CD4-positive, alpha-beta T cell treated with Interleukin-10 for 1 hour (primary cell): ENCODE data around the gene RPL28.

Experiments used
- DNase-seq: peaks from one replicate; pipeline ENCODE4 v3.0.0-alpha.2; 2020

Gene RPL28

GRCh38 chr19:55353803-55354697 lies 31.7 kb upstream of the RPL28 start:
- DNase-seq = peak; percentile 81

- no peak for DNase-seq
Measured at GRCh38 chr19:55354698-55355212, 31.0 kb upstream of the RPL28 start, which contains the start of gene COX6B2. TSS of gene COX6B2 (minus strand) at chr19:55354719. CDS start at chr19:55354521, 198 bp downstream.

GRCh38 chr19:55355213-55355821 lies 30.4 kb upstream of the RPL28 start:
- no peak for DNase-seq

GRCh38 chr19:55358493-55358892 lies 27.2 kb upstream of the RPL28 start:
- DNase-seq = no peak

- no peak for DNase-seq
Measured at GRCh38 chr19:55358943-55359908, 26.5 kb upstream of the RPL28 start.

GRCh38 chr19:55360902-55361301 lies 24.8 kb upstream of the RPL28 start:
- DNase-seq = no peak

- no peak for DNase-seq
Measured at GRCh38 chr19:55362174-55362989, 23.4 kb upstream of the RPL28 start.

GRCh38 chr19:55362990-55363716 lies 22.6 kb upstream of the RPL28 start, which contains the start of gene GARIN5B:
TSS of gene GARIN5B (minus strand) at chr19:55363260. CDS start at chr19:55363066, 194 bp downstream.
- DNase-seq = no peak

GRCh38 chr19:55365245-55365644 lies 20.5 kb upstream of the RPL28 start:
- DNase-seq = no peak

- DNase-seq = no peak
Measured at GRCh38 chr19:55365964-55366363, 19.8 kb upstream of the RPL28 start.

- DNase-seq = no peak
Measured at GRCh38 chr19:55366790-55367189, 18.9 kb upstream of the RPL28 start.

GRCh38 chr19:55368106-55368505 lies 17.6 kb upstream of the RPL28 start:
- no peak for DNase-seq

GRCh38 chr19:55368701-55369563 lies 16.8 kb upstream of the RPL28 start:
- DNase-seq = no peak

- DNase-seq = peak; percentile 43
Measured at GRCh38 chr19:55369653-55370304, 16.0 kb upstream of the RPL28 start.

GRCh38 chr19:55370305-55370988 lies 15.3 kb upstream of the RPL28 start, which contains the start of gene IL11:
TSS of gene IL11 (minus strand) at chr19:55370463. CDS start at chr19:55370310, 153 bp downstream.
- DNase-seq = no peak

GRCh38 chr19:55372316-55373081 lies 13.2 kb upstream of the RPL28 start:
- DNase-seq = no peak

GRCh38 chr19:55373306-55373992 lies 12.3 kb upstream of the RPL28 start:
- DNase-seq = no peak
